Astrocyte (in vitro differentiated cells and primary cell): Measurements from ENCODE around the gene APC2. TPM values are rescaled to one million over a fixed set of nuclear protein-coding genes. Genes with fewer than 3 reads are reported as not detected.

Experiments
- DNase-seq: peaks from one replicate; pipeline ENCODE4 v3.0.0-alpha.2; 2010; ENCODE audit warnings: low read depth
- FAIRE-seq: peaks from 2 replicates; lab custom pipeline; 2011; peaks lifted over from hg19 to GRCh38; lab: Jason Lieb, UNC
- H2AFZ ChIP-seq: 2 replicates; pipeline ENCODE4 v1.6.0; 2012; ENCODE audit warnings: low read depth, low read length, inconsistent platforms
- H3K27ac ChIP-seq: 2 replicates; pipeline ENCODE4 v1.5.1; 2011; ENCODE audit warnings: low read depth, low read length, inconsistent platforms
- H3K27me3 ChIP-seq: 2 replicates; pipeline ENCODE4 v1.6.0; 2011; ENCODE audit warnings: low read length, inconsistent platforms; ENCODE audit not compliant: insufficient read depth
- H3K36me3 ChIP-seq: 2 replicates; pipeline ENCODE4 v1.5.1; 2011; ENCODE audit warnings: low read length, inconsistent platforms; ENCODE audit not compliant: insufficient read depth
- H3K4me1 ChIP-seq: 2 replicates; pipeline ENCODE4 v1.5.1; 2011; ENCODE audit warnings: low read length, inconsistent platforms; ENCODE audit not compliant: insufficient read depth
- H3K4me2 ChIP-seq: 2 replicates; pipeline ENCODE4 v1.6.0; 2012; ENCODE audit warnings: low read length, inconsistent platforms
- H3K4me3 ChIP-seq: 2 replicates; pipeline ENCODE4 v1.5.1; 2011; ENCODE audit warnings: low read depth, mild to moderate bottlenecking, low read length, inconsistent platforms; ENCODE audit not compliant: insufficient read depth
- H3K79me2 ChIP-seq: 2 replicates; pipeline ENCODE4 v1.6.0; 2012; ENCODE audit warnings: mild to moderate bottlenecking, low read length, inconsistent platforms; ENCODE audit not compliant: insufficient read depth
- H3K9ac ChIP-seq: 2 replicates; pipeline ENCODE4 v1.6.0; 2012; ENCODE audit warnings: mild to moderate bottlenecking, low read length, inconsistent platforms
- H3K9me3 ChIP-seq: 2 replicates; pipeline ENCODE4 v1.5.1; 2012; ENCODE audit warnings: low read depth, mild to moderate bottlenecking, low read length, inconsistent platforms; ENCODE audit not compliant: insufficient read depth
- H4K20me1 ChIP-seq: 2 replicates; pipeline ENCODE4 v1.6.0; 2012; ENCODE audit warnings: low read length, inconsistent platforms; ENCODE audit not compliant: insufficient read depth
- H3K27ac Mint-ChIP-seq: one replicate; pipeline ENCODE4 v1.8.0; 2021; ENCODE audit warnings: mild to moderate bottlenecking, mixed read lengths; ENCODE audit not compliant: unreplicated experiment
- H3K27me3 Mint-ChIP-seq: one replicate; pipeline ENCODE4 v1.8.0; 2021; ENCODE audit warnings: low read depth, mixed read lengths; ENCODE audit not compliant: unreplicated experiment
- H3K36me3 Mint-ChIP-seq: one replicate; pipeline ENCODE4 v1.8.0; 2021; ENCODE audit warnings: low read depth, mixed read lengths; ENCODE audit not compliant: unreplicated experiment
- H3K4me1 Mint-ChIP-seq: one replicate; pipeline ENCODE4 v1.8.0; 2021; ENCODE audit warnings: low read depth, mixed read lengths; ENCODE audit not compliant: unreplicated experiment
- H3K4me3 Mint-ChIP-seq: one replicate; pipeline ENCODE4 v1.8.0; 2021; ENCODE audit warnings: mild to moderate bottlenecking, moderate library complexity, mixed read lengths; ENCODE audit not compliant: unreplicated experiment
- H3K9me3 Mint-ChIP-seq: one replicate; pipeline ENCODE4 v1.8.0; 2021; ENCODE audit warnings: mild to moderate bottlenecking, mixed read lengths; ENCODE audit not compliant: unreplicated experiment
- CTCF ChIP-seq: IDR thresholded peaks from 2 replicates; pipeline ENCODE4 v1.5.1; 2011; ENCODE audit warnings: low read depth, mild to moderate bottlenecking, inconsistent platforms, low read length, moderate library complexity; ENCODE audit not compliant: insufficient read depth
- EZH2 ChIP-seq: IDR thresholded peaks from 2 replicates; pipeline ENCODE4 v1.6.1; 2012; ENCODE audit warnings: mild to moderate bottlenecking, low read length, inconsistent platforms; ENCODE audit not compliant: insufficient read depth
- total RNA-seq: library from RNA; stranded (reverse); gene quantifications from 2 replicates; pipeline ENCODE4 v1.2.1, GENCODE V29; 2021

Gene APC2
- total RNA-seq, 1 donor from 2014 or later: 7.1 TPM

- Histone ChIP-seq H3K27me3 (no peaks in the 10 kb centered on the region), H2AFZ (no peak overlapping the region), H3K4me1 (peaks cover 46% of the 10 kb centered on the region), H3K36me3 (peaks cover 27% of the 10 kb centered on the region), H3K9ac (peak overlapping the region; percentile 82), H3K4me3 (no peak overlapping the region), H3K27ac (peak overlapping the region; percentile 95), H3K79me2 (peaks cover 98% of the 10 kb centered on the region), H4K20me1 (peaks cover 94% of the 10 kb centered on the region), H3K9me3 (no peaks in the 10 kb centered on the region), H3K4me2 (peak overlapping the region; percentile 82)
- H3K9me3 Mint-ChIP-seq: no peaks in the 10 kb centered on the region
- DNase-seq (peak; percentile 87), FAIRE-seq (no peak)
- H3K4me3 Mint-ChIP-seq: no peak overlapping the region
- peak overlapping the region; percentile 64 for H3K27ac Mint-ChIP-seq
- H3K27me3 Mint-ChIP-seq: no peaks in the 10 kb centered on the region
- H3K4me1 Mint-ChIP-seq: peaks cover 36% of the 10 kb centered on the region
- H3K36me3 Mint-ChIP-seq: peaks cover 6% of the 10 kb centered on the region
- TF ChIP-seq EZH2: no peak
- no peak for TF ChIP-seq CTCF
Measured at GRCh38 chr19:1417145-1417544, 32.8 kb upstream of the APC2 start.

- peak overlapping the region; percentile 82 for H3K4me2 ChIP-seq
- H3K4me1 ChIP-seq: peaks cover 38% of the 10 kb centered on the region
- Mint-ChIP-seq H3K4me3 (peak overlapping the region; percentile 0), H3K36me3 (peaks cover 6% of the 10 kb centered on the region), H3K27ac (peak overlapping the region; percentile 50), H3K9me3 (no peaks in the 10 kb centered on the region), H3K4me1 (peaks cover 36% of the 10 kb centered on the region), H3K27me3 (no peaks in the 10 kb centered on the region)
- TF ChIP-seq EZH2 (no peak), CTCF (no peak)
- H2AFZ ChIP-seq: no peak overlapping the region
- H3K36me3 ChIP-seq: peaks cover 33% of the 10 kb centered on the region
- H3K27me3 ChIP-seq: no peaks in the 10 kb centered on the region
- DNase-seq: no peak
- FAIRE-seq: no peak
- peaks cover 98% of the 10 kb centered on the region for H3K79me2 ChIP-seq
- H3K27ac ChIP-seq: peak overlapping the region; percentile 95
- no peaks in the 10 kb centered on the region for H3K9me3 ChIP-seq
- no peak overlapping the region for H3K4me3 ChIP-seq
- H3K9ac ChIP-seq: peak overlapping the region; percentile 82
- H4K20me1 ChIP-seq: peaks cover 94% of the 10 kb centered on the region
Measured at GRCh38 chr19:1417681-1418495, 32.0 kb upstream of the APC2 start.

GRCh38 chr19:1418496-1418775 lies 31.5 kb upstream of the APC2 start:
- DNase-seq: no peak
- TF ChIP-seq EZH2 (no peak), CTCF (no peak)
- Histone ChIP-seq H3K4me3 (no peak overlapping the region), H4K20me1 (peaks cover 94% of the 10 kb centered on the region), H3K27ac (no peak overlapping the region), H3K27me3 (no peaks in the 10 kb centered on the region), H3K9ac (peak overlapping the region; percentile 82), H2AFZ (no peak overlapping the region), H3K9me3 (no peaks in the 10 kb centered on the region), H3K36me3 (peaks cover 29% of the 10 kb centered on the region), H3K4me1 (peaks cover 35% of the 10 kb centered on the region), H3K79me2 (peaks cover 98% of the 10 kb centered on the region), H3K4me2 (no peak overlapping the region)
- peaks cover 34% of the 10 kb centered on the region for H3K4me1 Mint-ChIP-seq
- H3K4me3 Mint-ChIP-seq: no peak overlapping the region
- peaks cover 6% of the 10 kb centered on the region for H3K36me3 Mint-ChIP-seq
- no peak overlapping the region for H3K27ac Mint-ChIP-seq
- no peak for FAIRE-seq
- H3K9me3 Mint-ChIP-seq: no peaks in the 10 kb centered on the region
- H3K27me3 Mint-ChIP-seq: no peaks in the 10 kb centered on the region
